Cardiac muscle cell (in vitro differentiated cells and primary cell): Measurements from ENCODE around the gene REG1A. TPM values are rescaled to one million over a fixed set of nuclear protein-coding genes. Genes with fewer than 3 reads are reported as not detected.

Experiments
- DNase-seq, 2 donors: peaks; one replicate each; pipeline versions ENCODE4 v3.0.0 to v3.0.0-alpha.2; 2010 to 2017; ENCODE audit warnings: low read depth in 1 of 2, low spot score in 1 of 2
- H3K27ac ChIP-seq: fragments of 200-600 bp; sonication (generic); 2 replicates; pipeline ENCODE4 v1.5.1; 2016
- H3K27me3 ChIP-seq: fragments of 200-600 bp; sonication (generic); 2 replicates; pipeline ENCODE4 v1.6.0; 2016; ENCODE audit warnings: control low read depth
- H3K36me3 ChIP-seq: fragments of 200-600 bp; sonication (generic); 2 replicates; pipeline ENCODE4 v1.5.1; 2016; ENCODE audit warnings: control low read depth
- H3K4me1 ChIP-seq: fragments of 200-600 bp; sonication (generic); 2 replicates; pipeline ENCODE4 v1.8.1; 2017; ENCODE audit warnings: low read depth, mild to moderate bottlenecking, mixed run types
- H3K4me3 ChIP-seq: fragments of 200-600 bp; sonication (generic); 2 replicates; pipeline ENCODE4 v1.5.1; 2016; ENCODE audit warnings: mild to moderate bottlenecking
- H3K9me3 ChIP-seq: fragments of 200-600 bp; sonication (generic); 2 replicates; pipeline ENCODE4 v1.5.1; 2017; ENCODE audit warnings: low read depth, mild to moderate bottlenecking, control low read depth
- CTCF ChIP-seq: IDR thresholded peaks from 2 replicates; pipeline ENCODE4 v1.5.1; 2012; ENCODE audit warnings: low read depth, mild to moderate bottlenecking, low read length
- polyA plus RNA-seq: library from polyadenylated mRNA; unstranded; fragments of >200 nt; fragmentation: Nextera tagmentation; extraction: Ambion mirVana; gene quantifications from 2 replicates; pipeline ENCODE4 v1.2.1, GENCODE V29; 2016
- total RNA-seq: library from RNA; depleted of rRNA; stranded (reverse); fragments of >200 nt; gene quantifications from 2 replicates; pipeline ENCODE4 v1.2.3, GENCODE V29; 2016

The REG1A gene
- total and polyA plus RNA-seq, 2 experiments from 2014 or later: 1.2 TPM; not detected in 1

- no peaks in the 10 kb centered on the region for H3K4me1 ChIP-seq
- H3K27ac ChIP-seq: no peak overlapping the region
- H3K9me3 ChIP-seq: no peaks in the 10 kb centered on the region
- no peak overlapping the region for H3K4me3 ChIP-seq
- H3K27me3 ChIP-seq: no peaks in the 10 kb centered on the region
- H3K36me3 ChIP-seq: no peaks in the 10 kb centered on the region
- no peak for DNase-seq
- no peak for TF ChIP-seq CTCF
These were observed 8.0 kb upstream of the REG1A start for GRCh38 chr2:79112269-79112668.

GRCh38 chr2:79114797-79115494, 5.3 kb upstream of the REG1A start:
- H3K4me1 ChIP-seq: no peaks in the 10 kb centered on the region
- H3K27me3 ChIP-seq: no peaks in the 10 kb centered on the region
- no peak for TF ChIP-seq CTCF
- no peak overlapping the region for H3K4me3 ChIP-seq
- no peak for DNase-seq
- no peaks in the 10 kb centered on the region for H3K9me3 ChIP-seq
- H3K27ac ChIP-seq: no peak overlapping the region
- H3K36me3 ChIP-seq: no peaks in the 10 kb centered on the region

GRCh38 chr2:79116997-79117928, 3.0 kb upstream of the REG1A start:
- DNase-seq: no peak
- no peaks in the 10 kb centered on the region for H3K36me3 ChIP-seq

GRCh38 chr2:79122676-79123075, 2.4 kb downstream of the REG1A start:
- Histone ChIP-seq H3K4me1 (peaks cover 9% of the 10 kb centered on the region), H3K36me3 (no peaks in the 10 kb centered on the region), H3K27me3 (no peaks in the 10 kb centered on the region), H3K27ac (no peak overlapping the region), H3K4me3 (no peak overlapping the region), H3K9me3 (no peaks in the 10 kb centered on the region)
- no peak for DNase-seq
- TF ChIP-seq CTCF: no peak

More at GRCh38 chr2:79116997-79117928, 3.0 kb upstream of the REG1A start:
- Histone ChIP-seq H3K27me3 (no peaks in the 10 kb centered on the region), H3K4me1 (no peaks in the 10 kb centered on the region), H3K27ac (no peak overlapping the region), H3K9me3 (no peaks in the 10 kb centered on the region), H3K4me3 (no peak overlapping the region)
- TF ChIP-seq CTCF: no peak

GRCh38 chr2:79124907-79125720, 4.8 kb downstream of the REG1A start:
- Histone ChIP-seq H3K27me3 (no peaks in the 10 kb centered on the region), H3K27ac (no peak overlapping the region), H3K36me3 (no peaks in the 10 kb centered on the region), H3K4me3 (no peak overlapping the region), H3K4me1 (peaks cover 9% of the 10 kb centered on the region), H3K9me3 (no peaks in the 10 kb centered on the region)
- DNase-seq: no peak
- no peak for TF ChIP-seq CTCF
